GM19099 (cell line): ENCODE results near the gene XYLT1.

ENCODE experiments used
- POLR2A ChIP-seq: IDR thresholded peaks from 3 replicates; pipeline ENCODE4 v1.6.1; 2011; ENCODE audit warnings: low read depth; ENCODE audit not compliant: insufficient read length; ENCODE audit errors: extremely low read depth

XYLT1 gene

DNA sequence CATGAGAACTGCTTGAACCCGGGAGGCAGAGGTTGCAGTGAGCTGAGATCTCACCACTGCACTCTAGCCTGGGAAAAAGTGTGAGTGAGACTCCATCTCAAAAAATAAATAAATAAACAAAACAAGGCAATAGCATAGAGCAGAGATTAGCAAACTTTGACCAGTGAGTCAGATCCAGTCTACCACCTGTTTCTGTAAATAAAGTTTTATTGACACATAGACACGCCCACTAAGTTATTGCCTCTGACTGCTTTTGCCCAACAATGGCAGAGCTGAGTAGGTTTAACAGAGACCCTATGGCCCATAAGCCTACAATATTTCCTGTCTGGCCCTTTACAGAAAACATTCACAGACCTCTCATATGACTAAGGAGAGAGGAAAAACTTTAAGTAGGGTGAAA lies 44.3 kb downstream of the XYLT1 start:
- no peak for TF ChIP-seq POLR2A

- no peak for TF ChIP-seq POLR2A
Observed at GRCh38 chr16:17424771-17425170, 46.0 kb downstream of the XYLT1 start.

DNA sequence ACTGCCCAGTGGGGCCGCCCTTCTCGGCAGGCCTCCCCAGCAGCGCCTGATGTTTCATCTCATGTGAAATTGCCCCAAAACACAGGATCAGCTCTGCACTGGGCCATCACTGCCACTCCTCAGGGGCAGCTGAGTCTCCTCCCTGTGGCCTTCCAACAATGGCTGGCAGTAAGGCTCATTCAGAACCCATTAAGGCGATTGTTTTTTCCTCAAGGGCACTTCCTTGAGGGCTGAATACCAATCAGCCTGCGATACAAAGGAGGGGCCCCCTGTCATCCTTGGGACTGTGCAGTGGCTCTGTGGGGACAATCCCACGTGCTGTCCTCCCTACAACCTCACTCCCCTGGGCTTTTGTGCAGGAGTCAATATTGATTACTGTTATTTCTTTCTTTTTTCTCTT lies 47.5 kb downstream of the XYLT1 start:
- no peak for TF ChIP-seq POLR2A

DNA sequence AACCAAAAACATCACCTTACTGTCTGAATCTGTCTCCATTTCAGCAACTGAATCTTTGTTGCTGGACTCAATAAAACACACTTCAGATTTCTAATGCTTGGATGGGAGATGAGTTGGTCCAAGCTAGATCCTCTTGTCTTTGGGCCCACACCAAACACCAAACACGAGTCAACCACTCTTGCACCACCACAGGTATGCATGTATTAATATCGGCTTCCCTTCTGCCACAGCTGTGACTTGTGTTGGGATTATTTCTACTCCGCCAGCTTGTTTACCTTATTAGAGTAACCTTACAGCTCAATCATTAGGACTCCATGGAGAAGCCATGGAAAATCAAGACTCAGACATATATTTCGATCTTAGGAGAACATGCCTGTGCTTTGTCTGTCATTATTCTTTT lies 49.9 kb downstream of the XYLT1 start:
- TF ChIP-seq POLR2A = no peak

GRCh38 chr16:17419266-17419665 lies 51.5 kb downstream of the XYLT1 start:
- TF ChIP-seq POLR2A = no peak

GRCh38 chr16:17417740-17418139 lies 53.0 kb downstream of the XYLT1 start:
- TF ChIP-seq POLR2A = no peak

GRCh38 chr16:17416461-17417311 lies 54.1 kb downstream of the XYLT1 start:
- peak; percentile 29 for TF ChIP-seq POLR2A

GRCh38 chr16:17414916-17415315 lies 55.8 kb downstream of the XYLT1 start:
- TF ChIP-seq POLR2A = no peak

- no peak for TF ChIP-seq POLR2A
Observed at GRCh38 chr16:17414421-17414820, 56.3 kb downstream of the XYLT1 start.

GRCh38 chr16:17413508-17413907 lies 57.3 kb downstream of the XYLT1 start:
- TF ChIP-seq POLR2A = no peak

- no peak for TF ChIP-seq POLR2A
Observed at GRCh38 chr16:17412791-17413190, 58.0 kb downstream of the XYLT1 start.

DNA sequence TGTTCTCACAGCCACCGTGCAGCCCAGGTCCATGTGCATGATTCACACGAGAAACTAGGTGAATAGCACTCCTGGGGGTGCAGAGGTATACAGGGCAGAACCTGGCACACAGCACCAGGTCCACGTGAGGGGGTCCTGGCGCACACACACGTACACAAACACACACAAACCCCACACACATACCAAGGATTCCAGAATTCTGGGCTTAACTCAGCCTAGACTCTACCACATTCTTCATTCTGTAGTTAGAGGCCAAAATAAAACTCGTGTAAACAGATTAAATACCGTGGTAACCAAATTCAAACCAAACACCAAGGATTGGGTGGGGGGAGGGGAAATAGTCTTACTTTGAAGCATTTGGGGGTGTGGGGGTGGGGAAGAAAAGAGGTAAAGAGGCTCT lies 58.5 kb downstream of the XYLT1 start:
- no peak for TF ChIP-seq POLR2A

DNA sequence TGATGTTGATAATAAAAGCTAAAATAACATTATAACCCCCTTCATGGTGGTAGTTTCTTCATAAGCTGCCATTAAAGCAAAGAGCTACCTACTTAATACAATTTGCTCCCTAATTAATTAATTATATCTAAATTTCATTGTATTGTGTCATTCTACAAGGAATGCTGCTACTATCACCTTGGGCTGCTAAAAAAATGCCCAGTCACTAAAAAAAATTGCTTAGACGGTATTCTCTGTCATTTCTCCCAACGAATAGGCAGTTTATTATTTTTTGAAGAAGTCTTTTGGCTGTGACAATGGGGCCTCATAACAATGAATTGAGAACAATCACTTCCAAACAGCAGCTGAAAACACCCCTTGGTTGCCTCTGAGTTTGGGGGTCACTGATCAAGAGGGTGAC lies 59.5 kb downstream of the XYLT1 start:
- no peak for TF ChIP-seq POLR2A

GRCh38 chr16:17409894-17410293 lies 60.9 kb downstream of the XYLT1 start:
- no peak for TF ChIP-seq POLR2A

- TF ChIP-seq POLR2A = no peak
Observed at GRCh38 chr16:17408955-17409441, 61.8 kb downstream of the XYLT1 start.

GRCh38 chr16:17408296-17408695 lies 62.5 kb downstream of the XYLT1 start:
- TF ChIP-seq POLR2A = no peak

DNA sequence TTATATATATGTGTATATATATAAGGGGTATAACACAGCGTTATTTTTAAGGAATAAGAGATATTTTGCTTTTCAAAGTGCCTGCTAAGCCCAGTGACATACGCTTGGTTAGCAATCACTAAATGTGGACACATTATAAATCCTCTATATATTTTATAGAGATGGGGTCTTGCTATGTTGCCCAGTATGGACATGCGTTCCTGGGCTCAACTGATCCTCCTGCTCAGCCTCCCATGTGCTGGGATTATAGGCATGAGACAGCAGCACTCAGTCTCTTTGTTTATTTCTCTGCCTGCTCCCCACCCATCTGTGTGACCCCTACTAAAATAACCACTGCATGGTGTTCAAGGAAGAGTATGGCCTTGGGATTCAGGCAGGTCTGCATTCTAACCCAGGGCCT lies 63.4 kb downstream of the XYLT1 start:
- TF ChIP-seq POLR2A = no peak

- TF ChIP-seq POLR2A = no peak
Observed at GRCh38 chr16:17404941-17405689, 65.6 kb downstream of the XYLT1 start.
